Measurements from ENCODE around the gene FGD1. TPM values are rescaled to one million over a fixed set of nuclear protein-coding genes. Genes with fewer than 3 reads are reported as not detected.

The FGD1 gene
- total RNA-seq, 6 experiments from 2014 or later = 0.51 to 1.4 (median 0.77) TPM

DNA sequence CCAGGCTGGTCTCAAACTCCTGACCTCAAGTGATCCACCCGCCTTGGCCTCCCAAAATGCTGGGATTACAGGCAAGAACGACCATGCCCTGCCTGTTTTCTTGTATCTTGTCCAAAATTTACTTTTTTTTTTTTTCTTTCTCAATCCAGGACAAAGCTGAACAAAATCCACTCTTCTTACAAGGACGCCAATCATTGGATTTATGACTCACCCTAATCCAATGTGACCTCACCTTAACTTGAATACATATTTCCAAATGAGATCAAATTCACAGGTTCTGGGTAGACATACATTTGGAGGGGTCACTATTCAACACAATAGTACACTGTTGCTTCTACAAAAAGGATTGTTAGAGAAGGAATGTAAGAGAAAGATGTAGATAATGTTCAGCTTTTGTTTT lies 73.9 kb downstream of the FGD1 start:
- no peak for TF ChIP-seq CTCF (IDR thresholded peaks at IDR 0.05)
- no peak for TF ChIP-seq POLR2A (IDR thresholded peaks at IDR 0.05)
- ATAC-seq = peak in 3 of 4 donors; percentile 54 to 72 (median 64)
- 27% methylated on average over 3 of the region's 3 CpGs for WGBS (ENCODE audit: insufficient coverage, low coverage, low lambda C conversion rate, missing lambda C conversion rate)
- H3K36me3 ChIP-seq = no peaks in the 10 kb centered on the region
- no peak for DNase-seq
- no peaks in the 10 kb centered on the region for H3K9me3 ChIP-seq
- H3K27me3 ChIP-seq = no peaks in the 10 kb centered on the region
- intact Hi-C loops (cut with DNase I) = no loop called here
- peak overlapping the region in 2 of 3 donors; percentile 11 to 71 for H3K27ac ChIP-seq
- no peak overlapping the region for H3K4me3 ChIP-seq
- H3K4me1 ChIP-seq = peaks cover 0 to 16% (median 0%) of the 10 kb centered on the region in 4 donors

DNA sequence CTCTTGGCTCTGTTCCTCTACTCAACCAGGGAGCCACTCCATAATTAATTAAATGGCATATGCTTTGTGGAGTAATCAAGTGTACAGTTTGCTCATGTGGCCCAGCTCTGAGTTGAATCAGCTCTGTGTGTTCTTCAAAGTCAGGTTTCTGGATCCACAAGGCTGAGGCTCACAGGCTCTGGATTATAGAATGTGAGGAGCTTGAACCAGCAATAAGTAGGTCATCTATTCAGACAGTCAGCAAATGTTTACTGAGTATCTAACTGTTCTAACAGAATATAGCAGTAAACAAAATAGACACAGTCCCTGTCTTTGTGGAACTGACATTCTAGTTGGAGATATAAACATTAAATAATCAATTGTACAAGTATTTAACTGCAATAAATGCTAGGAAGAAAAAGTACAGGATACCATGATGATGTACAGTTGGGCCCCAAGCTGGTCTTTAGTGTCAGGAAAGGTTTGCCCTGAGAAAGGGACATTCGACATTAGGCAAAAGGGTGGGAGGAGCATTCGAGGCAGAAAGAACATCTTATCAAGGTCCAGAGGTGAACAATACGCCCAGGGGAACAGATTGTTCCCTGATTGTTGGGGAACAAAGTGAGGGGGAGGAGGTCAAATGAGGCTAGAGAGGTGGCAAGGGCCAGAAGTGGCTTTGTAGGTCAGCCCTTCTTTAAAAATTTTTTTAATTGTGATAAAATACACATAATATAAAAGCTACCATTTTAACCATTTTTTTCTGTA lies 76.3 kb downstream of the FGD1 start:
- TF ChIP-seq POLR2A (IDR thresholded peaks at IDR 0.05) = no peak
- no peak for TF ChIP-seq CTCF (IDR thresholded peaks at IDR 0.05)
- 7% methylated on average over 3 of the region's 3 CpGs for WGBS (ENCODE audit: insufficient coverage, low coverage, low lambda C conversion rate, missing lambda C conversion rate)
- Histone ChIP-seq H3K27ac (peak overlapping the region in 2 of 3 donors; percentile 13 to 56), H3K36me3 (no peaks in the 10 kb centered on the region), H3K4me1 (peaks cover 0 to 16% (median 0%) of the 10 kb centered on the region in 4 donors), H3K27me3 (no peaks in the 10 kb centered on the region), H3K4me3 (no peak overlapping the region), H3K9me3 (no peaks in the 10 kb centered on the region)
- intact Hi-C loops (cut with DNase I) = no loop called here
- peak in 1 of 3 donors; percentile 59 for DNase-seq
- peak; percentile 63 to 89 (median 76) for ATAC-seq

GRCh38 chrX:54416965-54417364 lies 79.1 kb downstream of the FGD1 start:
- no peak overlapping the region for H3K4me3 ChIP-seq
- H3K4me1 ChIP-seq = peaks cover 0 to 16% (median 0%) of the 10 kb centered on the region in 4 donors
- H3K27me3 ChIP-seq = no peaks in the 10 kb centered on the region
- DNase-seq (no peak), ATAC-seq (no peak)
- intact Hi-C loops (cut with DNase I) = no loop called here
- no peaks in the 10 kb centered on the region for H3K36me3 ChIP-seq
- 53% methylated on average over 2 of the region's 2 CpGs for WGBS (ENCODE audit: insufficient coverage, low coverage, low lambda C conversion rate, missing lambda C conversion rate)
- no peaks in the 10 kb centered on the region for H3K9me3 ChIP-seq
- no peak for TF ChIP-seq POLR2A (IDR thresholded peaks at IDR 0.05)
- no peak for TF ChIP-seq CTCF (IDR thresholded peaks at IDR 0.05)
- H3K27ac ChIP-seq = no peak overlapping the region

GRCh38 chrX:54415534-54416350 lies 80.3 kb downstream of the FGD1 start:
- DNase-seq = no peak
- Histone ChIP-seq H3K4me3 (no peak overlapping the region), H3K4me1 (peaks cover 0 to 14% (median 0%) of the 10 kb centered on the region in 4 donors), H3K27me3 (no peaks in the 10 kb centered on the region), H3K9me3 (no peaks in the 10 kb centered on the region), H3K36me3 (no peaks in the 10 kb centered on the region), H3K27ac (no peak overlapping the region)
- no peak for ATAC-seq
- no peak for TF ChIP-seq POLR2A (IDR thresholded peaks at IDR 0.05)
- no peak for TF ChIP-seq CTCF (IDR thresholded peaks at IDR 0.05)
- intact Hi-C loops (cut with DNase I) = no loop called here
- WGBS (ENCODE audit: insufficient coverage, low coverage, low lambda C conversion rate, missing lambda C conversion rate) = 37% methylated on average over 13 of the region's 13 CpGs
